ENCODE measurements around the gene CCDC80. TPM values are rescaled to one million over a fixed set of nuclear protein-coding genes. Genes with fewer than 3 reads are reported as not detected.
A peak's percentile ranks its signal among the peaks of the same experiment; 100 is the strongest.

Gene CCDC80
- total RNA-seq, 1 donor from 2014 or later = 9.1 TPM

GRCh38 chr3:112561484-112561733 lies 79.5 kb downstream of the CCDC80 start:
- Mint-ChIP-seq H3K36me3 (ENCODE audit: insufficient read depth) (peaks cover 5% of the 10 kb centered on the region), H3K9me3 (ENCODE audit: low read depth) (no peaks in the 10 kb centered on the region), H3K27ac (peak overlapping the region; percentile 96), H3K27me3 (no peaks in the 10 kb centered on the region), H3K4me1 (ENCODE audit: low read depth) (peaks cover 21% of the 10 kb centered on the region), H3K4me3 (ENCODE audit: low read depth) (peak overlapping the region; percentile 92)
- no peak for DNase-seq (ENCODE audit: low spot score, unreplicated experiment)
- TF ChIP-seq, protein P1, sequence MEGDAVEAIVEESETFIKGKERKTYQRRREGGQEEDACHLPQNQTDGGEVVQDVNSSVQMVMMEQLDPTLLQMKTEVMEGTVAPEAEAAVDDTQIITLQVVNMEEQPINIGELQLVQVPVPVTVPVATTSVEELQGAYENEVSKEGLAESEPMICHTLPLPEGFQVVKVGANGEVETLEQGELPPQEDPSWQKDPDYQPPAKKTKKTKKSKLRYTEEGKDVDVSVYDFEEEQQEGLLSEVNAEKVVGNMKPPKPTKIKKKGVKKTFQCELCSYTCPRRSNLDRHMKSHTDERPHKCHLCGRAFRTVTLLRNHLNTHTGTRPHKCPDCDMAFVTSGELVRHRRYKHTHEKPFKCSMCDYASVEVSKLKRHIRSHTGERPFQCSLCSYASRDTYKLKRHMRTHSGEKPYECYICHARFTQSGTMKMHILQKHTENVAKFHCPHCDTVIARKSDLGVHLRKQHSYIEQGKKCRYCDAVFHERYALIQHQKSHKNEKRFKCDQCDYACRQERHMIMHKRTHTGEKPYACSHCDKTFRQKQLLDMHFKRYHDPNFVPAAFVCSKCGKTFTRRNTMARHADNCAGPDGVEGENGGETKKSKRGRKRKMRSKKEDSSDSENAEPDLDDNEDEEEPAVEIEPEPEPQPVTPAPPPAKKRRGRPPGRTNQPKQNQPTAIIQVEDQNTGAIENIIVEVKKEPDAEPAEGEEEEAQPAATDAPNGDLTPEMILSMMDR (IDR thresholded peaks at IDR 0.05; ENCODE audit: unreplicated experiment) = no peak

GRCh38 chr3:112560721-112561483 lies 80.0 kb downstream of the CCDC80 start:
- Mint-ChIP-seq H3K27me3 (no peaks in the 10 kb centered on the region), H3K4me3 (ENCODE audit: low read depth) (peak overlapping the region; percentile 92), H3K27ac (peak overlapping the region; percentile 96), H3K9me3 (ENCODE audit: low read depth) (no peaks in the 10 kb centered on the region), H3K36me3 (ENCODE audit: insufficient read depth) (peaks cover 7% of the 10 kb centered on the region), H3K4me1 (ENCODE audit: low read depth) (peaks cover 21% of the 10 kb centered on the region)
- DNase-seq (ENCODE audit: low spot score, unreplicated experiment) = peak; percentile 29
- TF ChIP-seq, protein P1 (IDR thresholded peaks at IDR 0.05; ENCODE audit: unreplicated experiment) = no peak

- H3K27ac Mint-ChIP-seq = peak overlapping the region; percentile 96
Measured at GRCh38 chr3:112560307-112560706, 80.6 kb downstream of the CCDC80 start.

DNA sequence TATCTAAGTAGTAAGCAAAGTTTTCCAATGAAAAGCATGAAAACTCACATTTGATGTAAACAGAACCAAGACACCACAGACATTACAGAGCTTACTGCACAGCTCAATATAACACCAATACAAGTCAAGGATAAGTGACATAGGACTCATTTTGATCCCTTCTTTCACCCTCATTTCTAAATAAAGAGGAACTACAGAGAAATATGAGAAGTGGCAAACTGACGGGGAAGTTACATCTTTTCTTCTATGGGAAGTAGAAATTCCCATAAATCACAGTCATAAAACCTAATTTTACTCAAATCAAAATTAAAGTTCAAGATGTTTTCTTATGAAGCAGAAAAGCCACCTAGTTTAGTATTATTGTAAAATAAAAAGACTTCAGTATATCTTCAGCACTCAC lies 83.0 kb downstream of the CCDC80 start:
- TF ChIP-seq, protein P1 (IDR thresholded peaks at IDR 0.05; ENCODE audit: unreplicated experiment) = no peak
- Mint-ChIP-seq H3K36me3 (ENCODE audit: insufficient read depth) (peaks cover 7% of the 10 kb centered on the region), H3K27ac (no peak overlapping the region), H3K9me3 (ENCODE audit: low read depth) (no peaks in the 10 kb centered on the region), H3K4me3 (ENCODE audit: low read depth) (no peak overlapping the region), H3K4me1 (ENCODE audit: low read depth) (peaks cover 17% of the 10 kb centered on the region), H3K27me3 (no peaks in the 10 kb centered on the region)
- DNase-seq (ENCODE audit: low spot score, unreplicated experiment) = no peak

More at GRCh38 chr3:112560307-112560706, 80.6 kb downstream of the CCDC80 start:
- TF ChIP-seq, protein P1 (IDR thresholded peaks at IDR 0.05; ENCODE audit: unreplicated experiment) = no peak
- no peaks in the 10 kb centered on the region for H3K27me3 Mint-ChIP-seq
- H3K36me3 Mint-ChIP-seq (ENCODE audit: insufficient read depth) = peaks cover 7% of the 10 kb centered on the region
- peak overlapping the region; percentile 92 for H3K4me3 Mint-ChIP-seq (ENCODE audit: low read depth)
- no peaks in the 10 kb centered on the region for H3K9me3 Mint-ChIP-seq (ENCODE audit: low read depth)
- H3K4me1 Mint-ChIP-seq (ENCODE audit: low read depth) = peaks cover 21% of the 10 kb centered on the region
- no peak for DNase-seq (ENCODE audit: low spot score, unreplicated experiment)

DNA sequence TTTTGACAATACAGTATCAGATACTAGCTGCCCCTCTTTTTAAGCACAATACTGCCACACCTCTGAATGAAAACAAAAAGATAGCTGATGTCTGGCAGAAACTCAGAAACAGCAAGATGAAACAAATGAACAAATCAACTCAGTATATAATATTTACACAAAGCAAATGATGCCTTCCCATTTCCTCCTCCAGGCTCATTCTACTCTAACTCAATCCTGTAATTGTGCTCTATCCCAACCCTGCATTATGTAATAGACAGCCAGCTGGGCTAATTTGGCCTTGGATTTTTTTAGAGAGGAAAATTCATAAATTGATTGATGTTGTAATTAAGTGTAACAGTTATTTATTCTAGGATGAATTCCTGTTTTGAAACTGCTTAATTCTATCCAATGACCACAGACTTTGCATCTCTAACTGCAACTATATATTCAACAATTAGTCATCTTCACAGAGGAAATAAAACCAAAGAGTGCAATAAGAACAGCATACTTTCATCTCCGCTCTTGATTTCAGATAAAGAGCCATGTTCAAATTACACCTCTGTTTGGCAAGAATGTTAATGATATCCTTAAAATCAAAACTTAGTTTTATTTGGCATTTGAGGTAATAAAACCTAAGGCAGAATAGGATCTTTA lies 85.3 kb downstream of the CCDC80 start:
- no peak for DNase-seq (ENCODE audit: low spot score, unreplicated experiment)
- H3K4me3 Mint-ChIP-seq (ENCODE audit: low read depth) = no peak overlapping the region
- H3K27ac Mint-ChIP-seq = no peak overlapping the region
- TF ChIP-seq, protein P1 (IDR thresholded peaks at IDR 0.05; ENCODE audit: unreplicated experiment) = no peak
- no peaks in the 10 kb centered on the region for H3K27me3 Mint-ChIP-seq
- H3K36me3 Mint-ChIP-seq (ENCODE audit: insufficient read depth) = peaks cover 7% of the 10 kb centered on the region
- no peaks in the 10 kb centered on the region for H3K9me3 Mint-ChIP-seq (ENCODE audit: low read depth)
- H3K4me1 Mint-ChIP-seq (ENCODE audit: low read depth) = peaks cover 13% of the 10 kb centered on the region
